Central memory CD8-positive, alpha-beta T cell (primary cell): Measurements from ENCODE around the gene TEX264.

Experiments
- ATAC-seq: fragments of 150-1000 bp; cut with Tn5 transposase; replicated peaks from 2 replicates; pipeline ENCODE4 v1.10.0; 2022; ENCODE audit warnings: mild to moderate bottlenecking, moderate FRiP score, moderate number of reproducible peaks; ENCODE audit not compliant: poor library complexity, severe bottlenecking; ENCODE audit errors: extremely low read depth
- DNase-seq, 2 donors: peaks; one replicate each; pipeline ENCODE4 v3.0.0; 2021; ENCODE audit warnings: low spot score in 2 of 2
- H3K27ac Mint-ChIP-seq: one replicate; pipeline ENCODE4 v1.8.0; 2022; ENCODE audit warnings: low read depth, mild to moderate bottlenecking, moderate library complexity, mixed read lengths
- H3K27me3 Mint-ChIP-seq: one replicate; pipeline ENCODE4 v1.8.0; 2022; ENCODE audit warnings: mixed read lengths
- H3K36me3 Mint-ChIP-seq: one replicate; pipeline ENCODE4 v1.8.0; 2022; ENCODE audit warnings: mild to moderate bottlenecking, moderate library complexity, mixed read lengths; ENCODE audit not compliant: insufficient read depth
- H3K4me1 Mint-ChIP-seq: one replicate; pipeline ENCODE4 v1.8.0; 2022; ENCODE audit warnings: mixed read lengths
- H3K4me3 Mint-ChIP-seq: one replicate; pipeline ENCODE4 v1.8.0; 2022; ENCODE audit warnings: mild to moderate bottlenecking, moderate library complexity, mixed read lengths
- H3K9me3 Mint-ChIP-seq: one replicate; pipeline ENCODE4 v1.8.0; 2022; ENCODE audit warnings: mixed read lengths

TEX264 gene

DNA sequence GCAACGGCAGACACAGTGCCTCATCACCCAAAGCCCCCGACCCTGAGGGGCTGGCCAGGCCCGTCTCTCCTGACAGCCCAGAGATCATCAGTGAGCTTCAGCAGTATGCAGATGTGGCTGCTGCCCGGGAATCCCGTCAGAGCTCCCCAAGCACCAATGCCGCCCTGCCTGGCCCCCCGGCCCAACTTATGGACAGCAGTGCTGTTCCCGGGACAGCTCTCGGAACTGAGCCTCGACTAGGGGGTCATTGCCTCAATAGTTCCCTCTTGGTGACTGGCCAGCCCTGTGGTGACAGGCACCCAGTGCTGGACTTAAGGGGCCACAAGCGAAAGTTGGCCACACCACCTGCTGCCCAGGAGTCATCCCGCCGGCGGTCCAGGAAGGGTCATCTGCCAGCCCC lies 8.6 kb upstream of the TEX264 start:
- Mint-ChIP-seq H3K4me1 (no peaks in the 10 kb centered on the region), H3K36me3 (peaks cover 42% of the 10 kb centered on the region), H3K4me3 (no peak overlapping the region), H3K27me3 (no peaks in the 10 kb centered on the region), H3K9me3 (no peaks in the 10 kb centered on the region), H3K27ac (no peak overlapping the region)
- ATAC-seq (no peak), DNase-seq (no peak)

DNA sequence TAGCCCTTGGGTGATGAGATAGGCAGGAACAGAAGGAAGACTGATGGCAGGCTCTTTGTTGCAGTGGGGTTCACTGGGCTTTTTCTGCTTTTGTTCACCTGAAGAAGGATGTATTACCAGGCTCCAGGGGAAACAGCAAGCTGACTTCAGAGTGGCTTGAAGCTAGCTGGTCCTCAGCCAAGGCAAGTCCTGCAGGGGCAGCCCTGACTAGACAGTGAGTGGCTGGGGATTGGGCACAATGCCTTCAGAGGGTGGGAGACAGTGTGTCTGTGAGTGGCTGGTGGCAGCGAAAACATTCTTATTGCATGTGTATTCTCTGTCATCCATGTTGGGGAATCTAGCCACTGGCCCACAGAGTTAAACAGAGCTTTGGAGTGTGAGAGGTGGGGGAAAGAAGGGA lies 2.3 kb upstream of the TEX264 start:
- ATAC-seq = no peak
- peak overlapping the region; percentile 68 for H3K27ac Mint-ChIP-seq
- no peak for DNase-seq
- no peaks in the 10 kb centered on the region for H3K9me3 Mint-ChIP-seq
- H3K4me3 Mint-ChIP-seq = no peak overlapping the region
- peaks cover 22% of the 10 kb centered on the region for H3K36me3 Mint-ChIP-seq
- H3K4me1 Mint-ChIP-seq = peaks cover 37% of the 10 kb centered on the region
- no peaks in the 10 kb centered on the region for H3K27me3 Mint-ChIP-seq

DNA sequence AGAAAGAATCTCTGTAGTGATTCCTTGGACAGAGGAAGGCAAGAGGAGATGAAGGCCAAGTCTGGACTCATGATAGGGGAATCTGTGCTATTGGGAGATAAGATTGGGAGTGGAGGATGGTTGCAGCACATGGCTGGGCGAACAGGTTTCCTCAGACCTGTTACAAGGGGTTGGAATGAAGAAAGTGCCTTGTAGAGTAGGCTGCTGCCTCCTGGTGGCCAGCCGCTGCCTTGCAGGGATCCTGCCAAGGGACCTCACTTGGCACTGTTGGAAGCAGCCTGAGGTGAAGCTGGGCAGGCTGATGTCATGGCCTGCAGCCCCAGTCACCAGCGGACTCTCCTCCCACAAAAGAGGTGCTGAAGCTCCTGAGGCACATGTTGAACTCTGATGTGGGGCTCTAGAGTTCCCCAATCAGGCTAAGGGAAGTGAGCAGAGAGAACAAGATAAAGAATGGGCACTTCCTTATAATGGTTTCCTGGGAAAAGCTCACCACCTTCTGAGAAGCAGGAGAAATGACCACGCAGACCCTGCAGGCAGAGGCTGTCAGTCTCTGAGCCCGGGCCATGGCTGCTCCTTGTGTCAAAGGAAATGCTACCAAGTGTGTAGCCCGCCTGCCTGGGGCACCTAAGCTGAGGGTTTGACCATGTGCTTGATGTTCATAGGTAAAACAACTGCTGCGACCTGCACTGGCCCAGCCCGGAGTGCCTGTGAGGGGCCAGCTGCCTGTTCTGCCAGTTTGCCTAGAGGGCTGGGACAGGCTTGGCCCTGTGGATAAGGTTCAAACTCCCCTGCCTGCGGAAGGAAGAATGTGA lies 1.6 kb upstream of the TEX264 start:
- DNase-seq (peak; percentile 59 to 71), ATAC-seq (no peak)
- Mint-ChIP-seq H3K9me3 (no peaks in the 10 kb centered on the region), H3K4me3 (peak overlapping the region; percentile 44), H3K27ac (peak overlapping the region; percentile 68), H3K4me1 (peaks cover 44% of the 10 kb centered on the region), H3K27me3 (no peaks in the 10 kb centered on the region), H3K36me3 (peaks cover 20% of the 10 kb centered on the region)

DNA sequence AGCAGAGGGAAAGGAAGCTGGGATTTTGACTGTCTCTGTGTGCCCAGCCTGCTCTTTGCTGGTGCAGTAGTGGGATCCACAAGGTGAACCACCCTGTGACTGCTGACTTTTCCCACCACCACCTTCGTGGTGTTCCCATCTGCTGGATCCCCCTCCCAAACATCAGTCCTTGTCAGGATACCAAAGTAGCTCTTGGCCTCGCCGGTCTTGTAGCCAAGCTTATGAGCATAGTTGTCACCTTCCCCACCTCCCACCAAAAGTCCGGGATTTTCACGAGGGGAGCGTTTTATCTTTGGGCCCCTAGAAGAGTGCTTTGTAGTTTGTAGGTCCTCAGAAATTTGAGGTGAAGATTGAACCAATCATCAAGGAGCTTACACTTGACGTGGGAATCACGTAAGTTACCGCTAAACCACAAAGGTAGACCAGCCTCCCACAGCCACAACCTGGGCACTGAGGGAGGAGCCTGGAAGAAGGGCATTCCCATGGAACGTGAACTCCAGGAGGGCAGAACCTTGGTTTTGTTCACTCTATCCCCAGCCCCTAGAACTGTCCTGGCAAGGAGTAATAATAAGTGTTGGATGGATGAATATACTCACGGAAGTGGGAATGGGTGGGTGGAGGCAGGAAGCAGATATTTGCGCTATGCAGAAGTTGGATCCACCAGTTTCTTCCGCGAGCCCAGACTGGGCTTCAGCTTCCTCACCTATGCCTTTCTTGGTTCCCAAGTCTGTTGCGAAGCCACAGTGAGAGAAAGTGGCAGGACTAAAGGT lies 814 bp upstream of the TEX264 start:
- H3K27me3 Mint-ChIP-seq = no peaks in the 10 kb centered on the region

DNA sequence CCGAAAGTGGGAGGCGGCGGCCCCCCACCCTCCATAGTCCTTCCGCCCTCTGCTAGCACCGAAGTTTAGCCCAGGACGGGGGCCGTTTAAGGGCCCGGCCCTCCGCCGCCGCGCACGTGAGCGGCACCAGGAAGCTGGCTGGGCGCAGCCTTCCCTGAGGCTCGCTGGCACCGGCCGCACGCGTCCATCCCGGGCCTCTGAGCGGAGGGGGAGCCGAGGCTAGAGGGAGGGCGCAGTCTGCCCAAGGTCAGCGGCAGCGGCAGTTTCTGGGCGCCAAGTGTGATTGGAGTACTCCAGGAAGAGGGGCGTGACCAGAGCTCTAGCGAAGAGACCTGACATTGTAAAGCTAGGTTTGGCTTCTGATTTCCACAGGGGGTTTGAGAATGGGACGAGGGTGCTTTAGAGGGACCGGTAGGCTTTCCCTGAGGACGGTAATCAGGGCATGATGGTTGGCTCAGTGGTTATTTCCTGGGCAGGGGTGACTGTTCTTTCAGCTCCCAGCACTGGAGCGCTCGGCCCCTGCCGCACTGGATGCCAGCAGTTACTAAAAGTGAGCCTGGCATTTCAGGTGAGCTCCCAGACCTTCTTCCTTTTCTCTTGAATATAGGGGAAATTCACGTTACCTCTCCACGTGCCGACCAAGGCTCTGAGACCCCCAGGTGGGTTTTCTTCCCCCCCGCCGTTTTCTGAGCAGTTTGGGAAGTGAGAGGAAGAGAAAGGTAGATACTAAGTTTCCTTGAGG lies 853 bp downstream of the TEX264 start:
- Mint-ChIP-seq H3K27ac (peak overlapping the region; percentile 90), H3K4me1 (peaks cover 68% of the 10 kb centered on the region), H3K9me3 (no peaks in the 10 kb centered on the region), H3K27me3 (no peaks in the 10 kb centered on the region), H3K36me3 (peaks cover 19% of the 10 kb centered on the region), H3K4me3 (peak overlapping the region; percentile 93)
- DNase-seq (no peak), ATAC-seq (peak; percentile 24)

More for the DNA sequence above, 814 bp upstream of the TEX264 start:
- no peaks in the 10 kb centered on the region for H3K9me3 Mint-ChIP-seq
- H3K36me3 Mint-ChIP-seq = peaks cover 20% of the 10 kb centered on the region
- ATAC-seq (no peak), DNase-seq (no peak)
- H3K27ac Mint-ChIP-seq = peak overlapping the region; percentile 32
- H3K4me1 Mint-ChIP-seq = peaks cover 52% of the 10 kb centered on the region
- H3K4me3 Mint-ChIP-seq = peak overlapping the region; percentile 93

DNA sequence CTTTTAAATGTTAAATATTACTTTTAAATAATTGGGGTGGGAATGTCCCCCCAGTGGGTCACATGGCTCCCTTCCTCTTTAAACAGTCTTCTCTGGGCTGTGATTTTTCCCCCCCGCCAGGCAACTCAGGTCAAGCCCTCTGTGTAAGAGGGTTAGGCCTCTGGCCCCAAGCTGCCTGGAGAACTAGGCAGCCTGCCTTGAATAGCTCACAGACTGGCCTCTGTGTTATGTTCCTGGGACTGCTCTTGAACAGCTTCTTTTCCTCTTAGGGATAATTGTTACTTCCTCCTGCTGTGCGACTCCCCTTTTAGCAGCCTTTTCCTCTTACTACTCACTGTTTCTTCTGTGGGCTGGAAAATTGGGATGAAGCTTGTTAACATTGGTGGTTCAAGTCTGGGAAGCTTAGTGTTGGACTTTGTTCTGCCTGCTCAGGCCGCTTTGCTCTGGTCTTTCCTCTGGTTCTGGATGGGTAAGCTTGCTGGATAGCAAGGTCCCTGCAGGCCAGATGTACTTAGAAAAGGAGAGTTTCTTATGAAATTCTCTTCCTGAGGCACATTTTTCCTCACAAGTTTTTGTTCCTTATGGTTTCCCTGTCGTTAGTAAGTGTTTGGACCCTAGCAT lies 2.2 kb downstream of the TEX264 start:
- no peaks in the 10 kb centered on the region for H3K9me3 Mint-ChIP-seq
- DNase-seq = no peak
- no peak for ATAC-seq
- H3K36me3 Mint-ChIP-seq = peaks cover 20% of the 10 kb centered on the region
- peak overlapping the region; percentile 93 for H3K4me3 Mint-ChIP-seq
- H3K4me1 Mint-ChIP-seq = peaks cover 78% of the 10 kb centered on the region
- H3K27ac Mint-ChIP-seq = peak overlapping the region; percentile 17
- no peaks in the 10 kb centered on the region for H3K27me3 Mint-ChIP-seq

DNA sequence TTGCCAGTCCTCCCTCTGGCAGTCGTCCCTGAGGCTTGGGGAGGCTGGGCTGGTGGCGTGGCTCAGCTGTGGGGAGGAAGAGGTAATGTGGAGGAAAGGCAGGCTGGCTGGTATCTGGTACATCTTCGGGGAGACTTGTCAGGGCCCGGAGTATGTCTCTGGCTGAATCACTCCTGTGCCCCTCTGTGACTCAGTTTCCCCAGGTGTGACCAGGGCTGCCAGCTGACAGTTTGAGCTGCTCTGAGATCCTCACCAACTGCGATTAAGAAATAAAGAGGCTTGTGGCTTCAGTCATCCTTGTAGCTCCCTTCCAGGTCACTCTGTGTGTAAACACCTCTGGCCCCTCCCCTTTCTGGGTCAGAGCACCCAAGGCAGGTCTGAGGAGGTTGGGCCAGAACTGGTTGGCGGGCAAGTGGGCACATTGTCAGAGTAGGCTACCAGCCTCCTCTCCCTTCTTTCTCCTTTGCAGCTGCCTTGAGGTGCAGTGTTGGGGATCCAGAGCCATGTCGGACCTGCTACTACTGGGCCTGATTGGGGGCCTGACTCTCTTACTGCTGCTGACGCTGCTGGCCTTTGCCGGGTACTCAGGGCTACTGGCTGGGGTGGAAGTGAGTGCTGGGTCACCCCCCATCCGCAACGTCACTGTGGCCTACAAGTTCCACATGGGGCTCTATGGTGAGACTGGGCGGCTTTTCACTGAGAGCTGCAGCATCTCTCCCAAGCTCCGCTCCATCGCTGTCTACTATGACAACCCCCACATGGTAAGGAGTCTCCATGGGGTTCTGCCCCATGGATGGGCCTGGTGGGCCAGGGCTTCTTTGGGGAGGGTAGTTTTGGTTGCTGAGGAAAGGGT lies 3.0 kb downstream of the TEX264 start:
- Mint-ChIP-seq H3K4me1 (peaks cover 80% of the 10 kb centered on the region), H3K27me3 (no peaks in the 10 kb centered on the region), H3K4me3 (peak overlapping the region; percentile 93)

DNA sequence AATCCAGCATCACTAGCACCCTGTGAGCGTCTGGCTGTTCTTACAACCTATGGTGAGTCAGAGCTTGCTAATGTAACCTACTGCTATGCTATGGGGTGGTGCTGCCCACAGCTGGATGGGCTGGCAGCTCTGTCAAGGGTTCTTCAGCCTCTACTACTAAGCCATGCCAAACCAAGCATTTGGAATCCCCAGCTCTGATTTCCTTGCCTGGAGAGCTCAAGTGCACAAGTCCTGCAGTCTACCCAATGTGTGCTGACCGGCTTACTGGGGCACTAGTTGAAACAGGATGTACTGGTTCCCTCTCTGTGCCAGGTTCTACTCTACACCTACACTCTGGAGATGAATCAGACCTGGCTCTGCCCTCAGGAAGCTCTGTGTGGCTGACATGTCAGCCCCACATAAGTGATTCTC lies 4.2 kb downstream of the TEX264 start:
- ATAC-seq (no peak), DNase-seq (no peak)
- Mint-ChIP-seq H3K27me3 (no peaks in the 10 kb centered on the region), H3K4me1 (peaks cover 84% of the 10 kb centered on the region), H3K4me3 (peak overlapping the region; percentile 34), H3K36me3 (peaks cover 15% of the 10 kb centered on the region), H3K27ac (peak overlapping the region; percentile 45), H3K9me3 (no peaks in the 10 kb centered on the region)

More for the DNA sequence above, 3.0 kb downstream of the TEX264 start:
- DNase-seq = no peak
- Mint-ChIP-seq H3K9me3 (no peaks in the 10 kb centered on the region), H3K27ac (peak overlapping the region; percentile 45), H3K36me3 (peaks cover 18% of the 10 kb centered on the region)
- no peak for ATAC-seq

DNA sequence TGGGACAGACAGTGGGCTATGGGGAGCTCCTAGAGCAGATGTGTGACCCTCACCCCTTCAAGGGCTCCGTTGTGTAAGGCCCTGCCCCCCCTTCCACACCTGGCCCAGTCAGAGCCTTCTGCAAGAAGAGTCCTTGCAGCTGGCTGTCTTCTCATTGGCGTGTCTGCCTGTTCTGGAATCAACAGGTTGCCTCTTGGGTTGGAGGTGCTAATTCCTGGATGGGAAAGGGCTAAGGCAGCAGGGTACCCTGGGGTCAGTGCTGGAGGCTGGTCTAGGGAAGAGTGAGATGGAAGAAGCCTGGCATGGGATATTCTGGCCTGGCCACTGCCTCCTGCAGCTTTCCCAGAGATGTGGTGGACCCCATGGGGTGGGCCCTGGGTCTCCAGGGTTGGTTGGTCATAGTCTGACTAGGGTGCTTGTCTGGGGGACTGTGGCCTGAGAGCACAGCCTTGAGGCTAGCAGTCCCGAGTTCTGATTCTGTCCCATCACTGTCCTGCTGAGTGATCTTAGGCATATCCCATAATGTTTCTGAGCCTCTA lies 5.1 kb downstream of the TEX264 start:
- Mint-ChIP-seq H3K9me3 (no peaks in the 10 kb centered on the region), H3K27me3 (no peaks in the 10 kb centered on the region), H3K36me3 (peaks cover 9% of the 10 kb centered on the region), H3K27ac (peak overlapping the region; percentile 45), H3K4me3 (peak overlapping the region; percentile 40), H3K4me1 (peaks cover 93% of the 10 kb centered on the region)
- ATAC-seq (no peak), DNase-seq (no peak)

DNA sequence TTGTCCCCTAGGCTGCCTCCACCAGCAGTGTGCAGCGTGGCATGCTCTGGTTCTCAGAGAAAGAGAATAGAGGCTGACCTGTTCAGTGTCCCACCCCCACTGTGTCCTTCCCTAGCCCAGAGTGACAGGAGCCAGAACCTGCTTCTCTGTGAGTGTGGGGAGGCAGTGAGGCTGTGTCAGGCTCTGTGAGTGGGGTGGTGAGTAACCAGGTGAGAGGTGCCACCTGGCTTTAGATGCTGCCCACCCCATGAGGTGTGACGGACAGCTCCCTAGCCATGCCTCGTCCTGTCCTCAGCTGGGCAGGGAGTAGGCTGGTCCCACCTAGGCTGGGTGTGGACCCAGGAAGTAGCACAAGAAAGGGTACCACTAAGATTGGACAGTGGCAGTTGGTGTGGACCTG lies 6.3 kb downstream of the TEX264 start:
- Mint-ChIP-seq H3K9me3 (no peaks in the 10 kb centered on the region), H3K4me1 (peaks cover 94% of the 10 kb centered on the region), H3K4me3 (peak overlapping the region; percentile 17), H3K27me3 (no peaks in the 10 kb centered on the region), H3K27ac (peak overlapping the region; percentile 17), H3K36me3 (peaks cover 7% of the 10 kb centered on the region)
- DNase-seq (no peak), ATAC-seq (no peak)

DNA sequence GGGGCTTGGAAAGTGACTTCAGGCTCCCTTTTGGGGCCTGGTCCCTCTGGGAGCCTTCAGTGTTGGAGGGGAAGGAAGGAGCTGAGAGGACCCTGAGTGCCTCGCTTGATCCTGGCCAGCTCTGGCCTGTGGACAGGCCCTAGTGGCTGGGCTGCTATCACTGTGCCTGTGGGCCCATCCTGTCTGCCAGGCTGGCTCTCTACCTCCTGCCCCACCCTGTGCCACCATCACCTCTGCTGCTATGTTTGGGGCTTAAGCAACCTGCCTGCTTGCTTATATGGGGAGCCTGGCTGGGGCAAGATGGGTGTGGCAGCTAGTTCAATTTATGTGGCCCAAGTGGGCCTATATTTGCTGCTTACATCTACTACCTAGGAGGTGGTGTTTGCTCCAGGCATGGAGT lies 7.1 kb downstream of the TEX264 start:
- DNase-seq = no peak
- no peak for ATAC-seq
- no peaks in the 10 kb centered on the region for H3K27me3 Mint-ChIP-seq
- no peaks in the 10 kb centered on the region for H3K9me3 Mint-ChIP-seq
- peak overlapping the region; percentile 17 for H3K4me3 Mint-ChIP-seq
- H3K27ac Mint-ChIP-seq = peak overlapping the region; percentile 17
- H3K4me1 Mint-ChIP-seq = peaks cover 94% of the 10 kb centered on the region
- peaks cover 9% of the 10 kb centered on the region for H3K36me3 Mint-ChIP-seq
